ENCODE data around the gene KRT71. TPM values are rescaled to one million over a fixed set of nuclear protein-coding genes. Genes with fewer than 3 reads are reported as not detected.

The KRT71 gene
- total and polyA plus RNA-seq, 2 of the 8 experiments (the other 6 are each of a cell fraction or from before 2014, with no cell fraction given): not detected

- no peaks in the 10 kb centered on the region for H3K36me3 ChIP-seq (ENCODE audit: control insufficient read depth in 2 of 4, insufficient read depth in 4 of 4, low read length in 3 of 4)
- no peaks in the 10 kb centered on the region for H3K23me2 ChIP-seq (ENCODE audit: low read depth, low read length)
- no peak overlapping the region for H3K4ac ChIP-seq (replicated peaks; ENCODE audit: insufficient read length, low read depth, low read length)
- H3K79me2 ChIP-seq (ENCODE audit: control insufficient read depth in 1 of 2, insufficient read depth in 2 of 2, low read length in 2 of 2): no peaks in the 10 kb centered on the region
- no peaks in the 10 kb centered on the region for H3K27me3 ChIP-seq (replicated peaks in 1 of 4; ENCODE audit: control insufficient read depth in 3 of 4, extremely low read depth in 1 of 4, insufficient read depth in 3 of 4, low read length in 3 of 4)
- H3K14ac ChIP-seq (ENCODE audit: insufficient read length): no peak overlapping the region
- no peak overlapping the region for H3K4me3 ChIP-seq (ENCODE audit: extremely low read depth in 1 of 4, insufficient read depth in 2 of 4, low read depth in 3 of 4, low read length in 4 of 4)
- H4K91ac ChIP-seq (replicated peaks; ENCODE audit: insufficient read length, low read length): no peak overlapping the region
- no peak overlapping the region for H3K9ac ChIP-seq (replicated peaks in 1 of 4; ENCODE audit: extremely low read depth in 1 of 4, low read depth in 3 of 4, low read length in 3 of 4)
- H4K8ac ChIP-seq (ENCODE audit: extremely low read depth, insufficient read depth, low read length): no peak overlapping the region
- H3K9me3 ChIP-seq (ENCODE audit: insufficient read depth in 2 of 2, low read depth in 1 of 2, low read length in 1 of 2): no peaks in the 10 kb centered on the region
- H3K23ac ChIP-seq (ENCODE audit: insufficient read length): no peak overlapping the region
- 88% methylated on average over 5 of the region's 5 CpGs; no CpG with 5 or more reads in 1 of the 2 experiments for WGBS, 2 experiments (ENCODE audit: extremely low coverage in 1 of 2, insufficient coverage in 1 of 2, insufficient read length in 1 of 2, insufficient replicate concordance in 2 of 2, low coverage in 1 of 2, low lambda C conversion rate in 2 of 2, missing lambda C conversion rate in 1 of 2)
- no peak overlapping the region for H2BK15ac ChIP-seq (ENCODE audit: low read length)
- ChIA-PET CTCF (ENCODE audit: partially characterized antibody) (interaction anchor here (0.9 to 5.4 kb wide), 8 partner anchors 10 to 162 kb away, joined by 3 to 27 read pairs (median 7); partner anchors contain the start of gene KRT5), POLR2A (ENCODE audit: partially characterized antibody) (no interaction called here)
- no peak overlapping the region for H2BK20ac ChIP-seq (ENCODE audit: low read length)
- no peak overlapping the region for H2AFZ ChIP-seq (ENCODE audit: low read length)
- no peaks in the 10 kb centered on the region for H3K4me1 ChIP-seq (replicated peaks in 1 of 4; ENCODE audit: control insufficient read depth in 3 of 4, insufficient read depth in 4 of 4, low read length in 3 of 4)
- no peak overlapping the region for H3K27ac ChIP-seq (ENCODE audit: low read depth, low read length)
- H3K79me1 ChIP-seq (ENCODE audit: low read depth, low read length): no peaks in the 10 kb centered on the region
- H3K18ac ChIP-seq (ENCODE audit: extremely low read depth, low read length): no peak overlapping the region
- H4K20me1 ChIP-seq (replicated peaks in 1 of 2; ENCODE audit: control insufficient read depth in 1 of 2, insufficient read depth in 2 of 2, low read length in 2 of 2): no peaks in the 10 kb centered on the region
- no peak overlapping the region for H2BK5ac ChIP-seq (ENCODE audit: low read depth, low read length)
- no peak for DNase-seq (ENCODE audit: low read depth in 1 of 2, low spot score in 2 of 2)
- no peak overlapping the region for H2BK12ac ChIP-seq (ENCODE audit: low read depth, low read length)
- H2BK120ac ChIP-seq (replicated peaks; ENCODE audit: low read depth, low read length): no peak overlapping the region
- H3K4me2 ChIP-seq (ENCODE audit: insufficient read depth in 1 of 2, low read depth in 2 of 2, low read length in 2 of 2): no peak overlapping the region
- no peak for FAIRE-seq
- H2AK5ac ChIP-seq (ENCODE audit: low read depth, low read length): no peak overlapping the region
- TF ChIP-seq ASH2L (IDR thresholded peaks at IDR 0.05; ENCODE audit: low read length) (no peak), CTCF (IDR thresholded peaks at IDR 0.05; ENCODE audit: control extremely low read depth in 1 of 3, insufficient read depth in 1 of 3, low read depth in 1 of 3, low read length in 3 of 3) (peak in 1 of 3 experiments; percentile 1; a peak in 1 of 4 replicates), USF2 (IDR thresholded peaks at IDR 0.05; ENCODE audit: low read length) (no peak), HDAC6 (IDR thresholded peaks at IDR 0.05; ENCODE audit: low read depth, low read length) (no peak)
- H4K5ac ChIP-seq (ENCODE audit: insufficient read length, low read depth, low read length): no peak overlapping the region
- H3K56ac ChIP-seq (replicated peaks; ENCODE audit: insufficient read length, low read depth, low read length): no peak overlapping the region
These were observed 18.5 kb downstream of the KRT71 start for GRCh38 chr12:52534482-52534881.

Measured in H1 (cell line).